H9 (cell line): ENCODE measurements around the gene CD209. TPM values are rescaled to one million over a fixed set of nuclear protein-coding genes. Genes with fewer than 3 reads are reported as not detected.

Experiments
- DNase-seq: peaks from one replicate; pipeline ENCODE4 v3.0.0-alpha.2; 2017
- H2AFZ ChIP-seq: one replicate; pipeline ENCODE4 v1.6.1; 2013; ENCODE audit warnings: mild to moderate bottlenecking, low read length, control low read depth, moderate library complexity
- H2AK5ac ChIP-seq: 2 replicates; pipeline ENCODE4 v1.6.1; 2013; ENCODE audit warnings: low read length, control low read depth, mixed read lengths; ENCODE audit not compliant: insufficient read length
- H2BK120ac ChIP-seq: one replicate; pipeline ENCODE4 v1.6.1; 2013; ENCODE audit warnings: low read depth, mild to moderate bottlenecking, low read length, control low read depth, inconsistent platforms; ENCODE audit not compliant: poor library complexity, severe bottlenecking
- H2BK12ac ChIP-seq: 2 replicates; pipeline ENCODE4 v1.6.1; 2013; ENCODE audit warnings: low read length, control low read depth, mixed read lengths, low read depth; ENCODE audit not compliant: insufficient read length
- H2BK15ac ChIP-seq: 2 replicates; pipeline ENCODE4 v1.6.1; 2013; ENCODE audit warnings: low read depth, low read length, control low read depth
- H2BK20ac ChIP-seq: one replicate; pipeline ENCODE4 v1.6.1; 2013; ENCODE audit warnings: low read depth, mild to moderate bottlenecking, low read length, control low read depth, inconsistent platforms; ENCODE audit not compliant: poor library complexity, severe bottlenecking
- H2BK5ac ChIP-seq: 2 replicates; pipeline ENCODE4 v1.6.1; 2013; ENCODE audit warnings: low read length, control low read depth, mixed read lengths; ENCODE audit not compliant: insufficient read length
- H3K14ac ChIP-seq: 2 replicates; pipeline ENCODE4 v1.6.1; 2013; ENCODE audit warnings: low read length, control low read depth; ENCODE audit not compliant: insufficient read depth
- H3K18ac ChIP-seq: 2 replicates; pipeline ENCODE4 v1.6.1; 2013; ENCODE audit warnings: low read depth, mild to moderate bottlenecking, mixed read lengths, low read length, control low read depth; ENCODE audit not compliant: insufficient read length
- H3K23ac ChIP-seq: 2 replicates; pipeline ENCODE4 v1.6.1; 2013; ENCODE audit warnings: low read length, control low read depth, mixed read lengths, low read depth; ENCODE audit not compliant: insufficient read length
- H3K23me2 ChIP-seq: 2 replicates; pipeline ENCODE4 v1.6.1; 2013; ENCODE audit warnings: low read depth, mild to moderate bottlenecking, mixed read lengths, low read length, control low read depth; ENCODE audit not compliant: insufficient read length, poor library complexity, severe bottlenecking
- H3K27ac ChIP-seq: 2 replicates; pipeline ENCODE4 v1.5.1; 2013; ENCODE audit warnings: low read length, control low read depth, mixed read lengths, low read depth; ENCODE audit not compliant: insufficient read length
- H3K27me3 ChIP-seq: 2 replicates; pipeline ENCODE4 v1.6.1; 2013; ENCODE audit warnings: low read length, control low read depth, inconsistent platforms; ENCODE audit not compliant: insufficient read depth
- H3K4ac ChIP-seq: 2 replicates; pipeline ENCODE4 v1.6.1; 2013; ENCODE audit warnings: low read depth, mild to moderate bottlenecking, control low read depth, inconsistent platforms, low read length, moderate library complexity
- H3K4me1 ChIP-seq: 2 replicates; pipeline ENCODE4 v1.6.1; 2013; ENCODE audit warnings: low read length, control low read depth, inconsistent platforms; ENCODE audit not compliant: insufficient read depth
- H3K4me2 ChIP-seq: 2 replicates; pipeline ENCODE4 v1.6.1; 2013; ENCODE audit warnings: low read length, control low read depth, mixed read lengths; ENCODE audit not compliant: insufficient read length, insufficient read depth
- H3K56ac ChIP-seq: 2 replicates; pipeline ENCODE4 v1.6.1; 2013; ENCODE audit warnings: low read depth, mild to moderate bottlenecking, mixed read lengths, low read length, control low read depth; ENCODE audit not compliant: insufficient read length
- H3K79me1 ChIP-seq: 2 replicates; pipeline ENCODE4 v1.6.1; 2013; ENCODE audit warnings: low read depth, mild to moderate bottlenecking, moderate library complexity, low read length, control low read depth, inconsistent platforms; ENCODE audit not compliant: insufficient read depth, poor library complexity, severe bottlenecking
- H3K79me2 ChIP-seq: 2 replicates; pipeline ENCODE4 v1.6.1; 2013; ENCODE audit warnings: low read length, control low read depth, inconsistent platforms; ENCODE audit not compliant: insufficient read depth
- H3K9ac ChIP-seq: 2 replicates; pipeline ENCODE4 v1.6.1; 2013; ENCODE audit warnings: low read length, control low read depth, mixed read lengths; ENCODE audit not compliant: insufficient read length; ENCODE audit errors: extremely low read depth
- H3K9me3 ChIP-seq: one replicate; pipeline ENCODE4 v1.6.1; 2013; ENCODE audit warnings: low read depth, low read length, inconsistent platforms; ENCODE audit not compliant: control insufficient read depth
- H3T11ph ChIP-seq: one replicate; pipeline ENCODE4 v1.6.1; 2013; ENCODE audit warnings: mild to moderate bottlenecking, low read length, control low read depth, inconsistent platforms
- H4K20me1 ChIP-seq: one replicate; pipeline ENCODE4 v1.6.1; 2013; ENCODE audit not compliant: control insufficient read depth, insufficient read length, insufficient read depth
- H4K5ac ChIP-seq: 2 replicates; pipeline ENCODE4 v1.6.1; 2013; ENCODE audit warnings: low read depth, mild to moderate bottlenecking, mixed read lengths, low read length, control low read depth; ENCODE audit not compliant: insufficient read length
- H4K8ac ChIP-seq: replicated peaks from 2 replicates; pipeline ENCODE4 v1.6.1; 2013; ENCODE audit warnings: low read length, control low read depth, mixed read lengths, low read depth; ENCODE audit not compliant: insufficient read length
- H4K91ac ChIP-seq: 2 replicates; pipeline ENCODE4 v1.6.1; 2013; ENCODE audit warnings: low read depth, mild to moderate bottlenecking, moderate library complexity, mixed read lengths, low read length, control low read depth; ENCODE audit not compliant: insufficient read length
- H3K27ac Mint-ChIP-seq, 3 experiments: 2 replicates in 2 of 3; 3 replicates in 1 of 3; pipeline ENCODE4 v1.8.0; 2020 to 2021; ENCODE audit warnings: mixed read lengths in 3 of 3, mild to moderate bottlenecking in 1 of 3, moderate library complexity in 1 of 3
- H3K27me3 Mint-ChIP-seq: 2 replicates; pipeline ENCODE4 v1.8.0; 2021; ENCODE audit warnings: low read depth, mild to moderate bottlenecking, moderate library complexity, mixed read lengths
- H3K36me3 Mint-ChIP-seq, 3 experiments: 2 replicates in 2 of 3; 3 replicates in 1 of 3; pipeline ENCODE4 v1.8.0; 2020 to 2021; ENCODE audit warnings: low read depth in 3 of 3, mixed read lengths in 3 of 3; ENCODE audit not compliant: insufficient read depth in 1 of 3
- H3K4me1 Mint-ChIP-seq, 2 experiments: 2 replicates each; pipeline ENCODE4 v1.8.0; 2020; ENCODE audit warnings: mixed read lengths in 2 of 2
- H3K4me3 Mint-ChIP-seq, 2 experiments: 2 replicates in 1 of 2; 3 replicates in 1 of 2; pipeline ENCODE4 v1.8.0; 2020 to 2021; ENCODE audit warnings: mild to moderate bottlenecking in 2 of 2, mixed read lengths in 2 of 2, moderate library complexity in 1 of 2
- H3K9me3 Mint-ChIP-seq, 2 experiments: 2 replicates in 1 of 2; 3 replicates in 1 of 2; pipeline ENCODE4 v1.8.0; 2020; ENCODE audit warnings: mild to moderate bottlenecking in 2 of 2, mixed read lengths in 2 of 2, moderate library complexity in 1 of 2
- CTCF ChIP-seq: fragments of 200-600 bp; sonication (generic); conservative IDR thresholded peaks from 3 replicates; pipeline ENCODE4 v1.8.0; 2021; ENCODE audit warnings: antibody characterized with exemption, mild to moderate bottlenecking
- WGBS: extraction: QIAGEN DNeasy Blood & Tissue Kit; methylation state at CpG from one replicate; pipeline ENCODE4 v1.1.7; 2013; ENCODE audit warnings: missing lambda C conversion rate, low lambda C conversion rate, mixed read lengths; ENCODE audit not compliant: insufficient read length; ENCODE audit errors: extremely low coverage; 5-methylcytosine and 5-hydroxymethylcytosine counted together
- total RNA-seq: library from RNA; stranded (reverse); gene quantifications from 2 replicates; pipeline ENCODE4 v1.2.1, GENCODE V29; 2021

Gene CD209
- total RNA-seq, 1 experiment from 2014 or later = not detected

- Histone ChIP-seq H3K4ac (no peak overlapping the region), H2AK5ac (no peak overlapping the region), H3T11ph (no peak overlapping the region), H3K79me1 (no peaks in the 10 kb centered on the region), H4K20me1 (no peaks in the 10 kb centered on the region), H3K4me2 (no peak overlapping the region), H2BK20ac (no peak overlapping the region), H3K14ac (no peak overlapping the region), H3K18ac (no peak overlapping the region), H4K5ac (no peak overlapping the region), H3K4me1 (no peaks in the 10 kb centered on the region), H3K9ac (no peak overlapping the region), H2BK120ac (no peak overlapping the region), H2BK15ac (no peak overlapping the region), H2BK12ac (no peak overlapping the region), H3K79me2 (no peaks in the 10 kb centered on the region), H3K27me3 (no peaks in the 10 kb centered on the region), H2AFZ (no peak overlapping the region), H3K27ac (no peak overlapping the region), H3K9me3 (no peaks in the 10 kb centered on the region), H3K23me2 (no peaks in the 10 kb centered on the region), H4K8ac (no peak overlapping the region), H2BK5ac (no peak overlapping the region), H3K56ac (no peak overlapping the region), H4K91ac (no peak overlapping the region), H3K23ac (no peak overlapping the region)
- WGBS = no CpG with 5 or more reads among the region's 4 CpGs
- H3K27ac Mint-ChIP-seq = peak overlapping the region in 1 of 3 experiments; percentile 25; a peak in 1 of 7 replicates
- no peak overlapping the region for H3K4me3 Mint-ChIP-seq
- no peak for TF ChIP-seq CTCF
- peaks cover 40% of the 10 kb centered on the region for H3K27me3 Mint-ChIP-seq
- DNase-seq = no peak
- H3K9me3 Mint-ChIP-seq = peaks cover 2% of the 10 kb centered on the region in 2 experiments
- H3K36me3 Mint-ChIP-seq = peaks cover 0 to 6% (median 0%) of the 10 kb centered on the region in 3 experiments; a peak in 2 of 7 replicates
- H3K4me1 Mint-ChIP-seq = peaks cover 6 to 12% of the 10 kb centered on the region in 2 experiments
Measured at GRCh38 chr19:7767487-7767886, 20.2 kb upstream of the CD209 start.
